Pons (tissue), 1 donor: ENCODE data around the gene CASK.
A peak's percentile ranks its signal among the peaks of the same experiment; 100 is the strongest.

ENCODE experiments used
- DNase-seq: peaks from one replicate; pipeline ENCODE4 v3.0.0-alpha.2; 2016; ENCODE audit warnings: low spot score

CASK gene

GRCh38 chrX:41837270-41837944 lies 85.9 kb downstream of the CASK start:
- DNase-seq = no peak

- no peak for DNase-seq
Observed at GRCh38 chrX:41828826-41829225, 94.5 kb downstream of the CASK start.

- DNase-seq = no peak
Observed at GRCh38 chrX:41827886-41828285, 95.5 kb downstream of the CASK start.

GRCh38 chrX:41825796-41826195 lies 97.6 kb downstream of the CASK start:
- no peak for DNase-seq

- DNase-seq = peak; percentile 1
Observed at GRCh38 chrX:41824551-41824950, 98.8 kb downstream of the CASK start.

- DNase-seq = no peak
Observed at GRCh38 chrX:41823402-41823801, 100.0 kb downstream of the CASK start.

- DNase-seq = no peak
Observed at GRCh38 chrX:41822892-41823291, 100.5 kb downstream of the CASK start.

- DNase-seq = no peak
Observed at GRCh38 chrX:41808047-41808446, 115.3 kb downstream of the CASK start.

- no peak for DNase-seq
Observed at GRCh38 chrX:41802958-41803357, 120.4 kb downstream of the CASK start.

GRCh38 chrX:41799661-41800060 lies 123.7 kb downstream of the CASK start:
- no peak for DNase-seq

- DNase-seq = no peak
Observed at GRCh38 chrX:41796577-41796976, 126.8 kb downstream of the CASK start.

- DNase-seq = no peak
Observed at GRCh38 chrX:41796046-41796445, 127.3 kb downstream of the CASK start.

GRCh38 chrX:41789374-41789773 lies 134.0 kb downstream of the CASK start:
- DNase-seq = no peak

GRCh38 chrX:41785685-41786084 lies 137.7 kb downstream of the CASK start:
- no peak for DNase-seq

- peak; percentile 10 for DNase-seq
Observed at GRCh38 chrX:41781500-41781899, 141.9 kb downstream of the CASK start.

- no peak for DNase-seq
Observed at GRCh38 chrX:41779941-41780340, 143.4 kb downstream of the CASK start.

- no peak for DNase-seq
Observed at GRCh38 chrX:41779030-41779564, 144.3 kb downstream of the CASK start.

- DNase-seq = no peak
Observed at GRCh38 chrX:41761702-41762101, 161.7 kb downstream of the CASK start.

GRCh38 chrX:41761169-41761568 lies 162.2 kb downstream of the CASK start:
- DNase-seq = no peak

- DNase-seq = peak; percentile 48
Observed at GRCh38 chrX:41759817-41760216, 163.5 kb downstream of the CASK start.

GRCh38 chrX:41758401-41758800 lies 165.0 kb downstream of the CASK start:
- no peak for DNase-seq

GRCh38 chrX:41750716-41751115 lies 172.6 kb downstream of the CASK start:
- no peak for DNase-seq

GRCh38 chrX:41739871-41740270 lies 183.5 kb downstream of the CASK start:
- DNase-seq = no peak

- no peak for DNase-seq
Observed at GRCh38 chrX:41737065-41737464, 186.3 kb downstream of the CASK start.
